Endodermal cell (in vitro differentiated cells): ENCODE data around the gene CCDC183. TPM values are rescaled to one million over a fixed set of nuclear protein-coding genes. Genes with fewer than 3 reads are reported as not detected.

ENCODE experiments used
- DNase-seq: peaks from one replicate; pipeline ENCODE4 v3.0.0-alpha.2; 2017
- H3K27ac ChIP-seq: 2 replicates; pipeline ENCODE4 v1.5.1; 2013; ENCODE audit warnings: mild to moderate bottlenecking, low read depth, low read length, moderate library complexity
- H3K27me3 ChIP-seq: 2 replicates; pipeline ENCODE4 v1.6.1; 2013; ENCODE audit warnings: mild to moderate bottlenecking, low read length, moderate library complexity; ENCODE audit not compliant: insufficient read depth, control insufficient read depth, poor library complexity, severe bottlenecking
- H3K36me3 ChIP-seq: 2 replicates; pipeline ENCODE4 v1.7.0; 2013; ENCODE audit warnings: mild to moderate bottlenecking, low read length, moderate library complexity; ENCODE audit not compliant: control insufficient read depth, insufficient read depth
- H3K4me1 ChIP-seq: one replicate; pipeline ENCODE4 v1.7.0; 2013; ENCODE audit warnings: low read length; ENCODE audit not compliant: control insufficient read depth, insufficient read depth
- H3K4me3 ChIP-seq: 2 replicates; pipeline ENCODE4 v1.5.1; 2013; ENCODE audit warnings: mild to moderate bottlenecking, low read length, moderate library complexity
- H3K9ac ChIP-seq: 2 replicates; pipeline ENCODE4 v1.6.1; 2013; ENCODE audit warnings: mild to moderate bottlenecking, low read length, moderate library complexity; ENCODE audit not compliant: poor library complexity, severe bottlenecking; ENCODE audit errors: extremely low read depth
- H3K9me3 ChIP-seq: 2 replicates; pipeline ENCODE4 v1.6.1; 2013; ENCODE audit warnings: mild to moderate bottlenecking, low read length, moderate library complexity; ENCODE audit not compliant: control insufficient read depth
- H3K27ac Mint-ChIP-seq: 2 replicates; pipeline ENCODE4 v1.8.0; 2020; ENCODE audit warnings: mixed read lengths
- H3K27me3 Mint-ChIP-seq: 2 replicates; pipeline ENCODE4 v1.8.0; 2021; ENCODE audit warnings: mild to moderate bottlenecking, mixed read lengths; ENCODE audit not compliant: insufficient read depth
- H3K36me3 Mint-ChIP-seq: 2 replicates; pipeline ENCODE4 v1.8.0; 2020; ENCODE audit warnings: low read depth, mixed read lengths
- H3K4me1 Mint-ChIP-seq: 2 replicates; pipeline ENCODE4 v1.8.0; 2020; ENCODE audit warnings: mixed read lengths
- H3K4me3 Mint-ChIP-seq: 2 replicates; pipeline ENCODE4 v1.8.0; 2020; ENCODE audit warnings: mild to moderate bottlenecking, moderate library complexity, mixed read lengths
- H3K9me3 Mint-ChIP-seq: 2 replicates; pipeline ENCODE4 v1.8.0; 2020; ENCODE audit warnings: mild to moderate bottlenecking, mixed read lengths
- WGBS, 2 experiments: methylation state at CpG; one replicate each; pipeline versions ENCODE4 v1.1.5 to v1.1.7; 2013; ENCODE audit warnings: missing lambda C conversion rate in 2 of 2, mixed read lengths in 1 of 2; ENCODE audit not compliant: insufficient coverage in 1 of 2, insufficient read length in 1 of 2; 5-methylcytosine and 5-hydroxymethylcytosine counted together
- total RNA-seq, 2 donors: library from RNA; stranded (reverse); fragmentation: NEBNext Ultra II Directional in 1 of 2; extraction: Animal tissue kit (Norgen Biotek cat#: 25700) in 1 of 2; gene quantifications; 2 replicates in 1 of 2; 3 replicates in 1 of 2; pipeline ENCODE4 v1.2.1, GENCODE V29; 2021
- TF ChIP-seq, protein P1 (sequence below): fragments of 200-600 bp; sonication (generic); conservative IDR thresholded peaks from 2 replicates; pipeline ENCODE4 v1.5.0; 2021; ENCODE audit warnings: antibody characterized with exemption, mild to moderate bottlenecking

CCDC183 gene
- total RNA-seq, 2 donors from 2014 or later: 10.9 to 13.4 TPM

GRCh38 chr9:136838314-136839228, 42.4 kb downstream of the CCDC183 start:
- Mint-ChIP-seq H3K4me3 (no peak overlapping the region), H3K27me3 (peaks cover 2% of the 10 kb centered on the region), H3K27ac (no peak overlapping the region), H3K9me3 (no peaks in the 10 kb centered on the region), H3K36me3 (peaks cover 20% of the 10 kb centered on the region), H3K4me1 (peaks cover 10% of the 10 kb centered on the region)
- no peaks in the 10 kb centered on the region for H3K9me3 ChIP-seq
- WGBS, 2 experiments: 92 to 97% methylated on average over 11 to 29 of the region's 29 CpGs
- no peak overlapping the region for H3K27ac ChIP-seq
- no peak overlapping the region for H3K4me3 ChIP-seq
- H3K4me1 ChIP-seq: peaks cover 10% of the 10 kb centered on the region
- no peak for DNase-seq
- TF ChIP-seq, protein P1, sequence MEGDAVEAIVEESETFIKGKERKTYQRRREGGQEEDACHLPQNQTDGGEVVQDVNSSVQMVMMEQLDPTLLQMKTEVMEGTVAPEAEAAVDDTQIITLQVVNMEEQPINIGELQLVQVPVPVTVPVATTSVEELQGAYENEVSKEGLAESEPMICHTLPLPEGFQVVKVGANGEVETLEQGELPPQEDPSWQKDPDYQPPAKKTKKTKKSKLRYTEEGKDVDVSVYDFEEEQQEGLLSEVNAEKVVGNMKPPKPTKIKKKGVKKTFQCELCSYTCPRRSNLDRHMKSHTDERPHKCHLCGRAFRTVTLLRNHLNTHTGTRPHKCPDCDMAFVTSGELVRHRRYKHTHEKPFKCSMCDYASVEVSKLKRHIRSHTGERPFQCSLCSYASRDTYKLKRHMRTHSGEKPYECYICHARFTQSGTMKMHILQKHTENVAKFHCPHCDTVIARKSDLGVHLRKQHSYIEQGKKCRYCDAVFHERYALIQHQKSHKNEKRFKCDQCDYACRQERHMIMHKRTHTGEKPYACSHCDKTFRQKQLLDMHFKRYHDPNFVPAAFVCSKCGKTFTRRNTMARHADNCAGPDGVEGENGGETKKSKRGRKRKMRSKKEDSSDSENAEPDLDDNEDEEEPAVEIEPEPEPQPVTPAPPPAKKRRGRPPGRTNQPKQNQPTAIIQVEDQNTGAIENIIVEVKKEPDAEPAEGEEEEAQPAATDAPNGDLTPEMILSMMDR: no peak
- no peaks in the 10 kb centered on the region for H3K27me3 ChIP-seq
- no peak overlapping the region for H3K9ac ChIP-seq
- H3K36me3 ChIP-seq: peaks cover 4% of the 10 kb centered on the region

DNA sequence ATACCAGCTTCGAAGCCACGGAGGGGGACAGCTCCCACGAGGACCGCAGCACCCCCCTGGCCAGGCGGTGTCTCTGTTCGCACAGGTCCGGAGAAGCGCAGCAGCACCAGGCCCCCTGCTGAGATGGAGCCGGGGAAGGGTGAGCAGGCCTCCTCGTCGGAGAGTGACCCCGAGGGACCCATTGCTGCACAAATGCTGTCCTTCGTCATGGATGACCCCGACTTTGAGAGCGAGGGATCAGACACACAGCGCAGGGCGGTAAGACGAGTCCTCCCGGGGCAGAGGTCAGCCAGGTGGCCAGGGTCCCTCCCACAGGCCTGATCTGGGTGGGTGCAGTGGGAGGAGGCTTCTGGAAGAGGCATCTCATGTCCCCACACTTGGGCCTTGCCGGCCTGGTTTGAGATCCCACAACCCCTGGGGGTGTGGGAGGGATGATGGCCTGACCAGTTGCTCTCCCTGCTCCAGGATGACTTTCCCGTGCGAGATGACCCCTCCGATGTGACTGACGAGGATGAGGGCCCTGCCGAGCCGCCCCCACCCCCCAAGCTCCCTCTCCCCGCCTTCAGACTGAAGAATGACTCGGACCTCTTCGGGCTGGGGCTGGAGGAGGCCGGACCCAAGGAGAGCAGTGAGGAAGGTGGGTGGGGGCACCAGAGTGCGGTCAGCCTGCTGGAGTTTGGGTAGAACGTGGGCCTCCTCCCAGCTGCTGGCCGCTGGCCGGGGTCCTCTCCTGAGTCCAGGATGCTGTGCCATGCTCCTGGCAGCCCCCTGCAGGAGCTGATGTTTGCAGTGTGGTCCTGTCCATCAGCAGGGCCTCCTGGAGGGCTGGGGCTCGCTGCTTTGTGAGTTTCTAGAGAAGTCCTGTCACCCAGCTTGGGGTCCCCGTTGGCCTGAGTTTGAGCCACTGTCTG, 43.3 kb downstream of the CCDC183 start:
- no peaks in the 10 kb centered on the region for H3K36me3 ChIP-seq
- Mint-ChIP-seq H3K4me1 (peaks cover 10% of the 10 kb centered on the region), H3K27me3 (peaks cover 9% of the 10 kb centered on the region), H3K4me3 (no peak overlapping the region), H3K9me3 (no peaks in the 10 kb centered on the region), H3K27ac (peak overlapping the region; percentile 52), H3K36me3 (peaks cover 12% of the 10 kb centered on the region)
- no peak for DNase-seq
- peaks cover 10% of the 10 kb centered on the region for H3K4me1 ChIP-seq
- no peak overlapping the region for H3K9ac ChIP-seq
- TF ChIP-seq, protein P1: no peak
- H3K4me3 ChIP-seq: no peak overlapping the region
- H3K27me3 ChIP-seq: no peaks in the 10 kb centered on the region
- no peaks in the 10 kb centered on the region for H3K9me3 ChIP-seq
- H3K27ac ChIP-seq: peak overlapping the region; percentile 44
- 91 to 96% methylated on average over 13 to 36 of the region's 36 CpGs for WGBS, 2 experiments

- Mint-ChIP-seq H3K27me3 (peaks cover 13% of the 10 kb centered on the region), H3K9me3 (peaks cover 2% of the 10 kb centered on the region), H3K4me1 (peaks cover 10% of the 10 kb centered on the region), H3K36me3 (peaks cover 9% of the 10 kb centered on the region), H3K27ac (peak overlapping the region; percentile 33), H3K4me3 (no peak overlapping the region)
- WGBS, 2 experiments: 81 to 88% methylated on average over 11 to 32 of the region's 32 CpGs
- DNase-seq: peak; percentile 55
- Histone ChIP-seq H3K27ac (peak overlapping the region; percentile 44), H3K27me3 (no peaks in the 10 kb centered on the region), H3K4me1 (peaks cover 10% of the 10 kb centered on the region), H3K4me3 (no peak overlapping the region), H3K9me3 (no peaks in the 10 kb centered on the region), H3K36me3 (no peaks in the 10 kb centered on the region), H3K9ac (no peak overlapping the region)
- TF ChIP-seq, protein P1: no peak
Measured at GRCh38 chr9:136840140-136840876, 44.2 kb downstream of the CCDC183 start.
